Skin epidermis (tissue), 12 donors: ENCODE data around the gene IMMP2L.

Source experiments
- H3K27ac ChIP-seq, 21 experiments: fragments of 200-600 bp; sonication (generic) in 11 of 21; one replicate each; pipeline ENCODE4 v1.5.0; 2020; ENCODE audit warnings: mild to moderate bottlenecking in 3 of 21, inconsistent platforms in 2 of 21, moderate library complexity in 2 of 21
- H3K4me3 ChIP-seq, 7 experiments: fragments of 200-600 bp; sonication (generic) in 2 of 7; one replicate each; pipeline ENCODE4 v1.5.0; 2020; ENCODE audit warnings: inconsistent platforms in 2 of 7, mild to moderate bottlenecking in 2 of 7, moderate library complexity in 1 of 7

The IMMP2L gene

GRCh38 chr7:110835849-110836248, 726.4 kb downstream of the IMMP2L start:
- H3K4me3 ChIP-seq = no peak overlapping the region
- H3K27ac ChIP-seq = no peak overlapping the region

- H3K4me3 ChIP-seq = no peak overlapping the region
- no peak overlapping the region for H3K27ac ChIP-seq
Observed at GRCh38 chr7:110835218-110835617, 727.1 kb downstream of the IMMP2L start.

GRCh38 chr7:110831419-110831818, 730.9 kb downstream of the IMMP2L start:
- Histone ChIP-seq H3K4me3 (no peak overlapping the region), H3K27ac (no peak overlapping the region)

GRCh38 chr7:110830778-110831177, 731.5 kb downstream of the IMMP2L start:
- Histone ChIP-seq H3K4me3 (no peak overlapping the region), H3K27ac (no peak overlapping the region)

GRCh38 chr7:110827936-110828335, 734.4 kb downstream of the IMMP2L start:
- Histone ChIP-seq H3K4me3 (no peak overlapping the region), H3K27ac (no peak overlapping the region)

- no peak overlapping the region for H3K27ac ChIP-seq
- no peak overlapping the region for H3K4me3 ChIP-seq
Observed at GRCh38 chr7:110827287-110827855, 734.9 kb downstream of the IMMP2L start.

- Histone ChIP-seq H3K27ac (no peak overlapping the region), H3K4me3 (no peak overlapping the region)
Observed at GRCh38 chr7:110813986-110814385, 748.3 kb downstream of the IMMP2L start.

- Histone ChIP-seq H3K27ac (no peak overlapping the region), H3K4me3 (no peak overlapping the region)
Observed at GRCh38 chr7:110809832-110810231, 752.5 kb downstream of the IMMP2L start.

- Histone ChIP-seq H3K4me3 (no peak overlapping the region), H3K27ac (no peak overlapping the region)
Observed at GRCh38 chr7:110808361-110808760, 753.9 kb downstream of the IMMP2L start.

GRCh38 chr7:110804501-110804900, 757.8 kb downstream of the IMMP2L start:
- Histone ChIP-seq H3K4me3 (no peak overlapping the region), H3K27ac (no peak overlapping the region)

- Histone ChIP-seq H3K27ac (no peak overlapping the region), H3K4me3 (no peak overlapping the region)
Observed at GRCh38 chr7:110803602-110804143, 758.6 kb downstream of the IMMP2L start.

- Histone ChIP-seq H3K27ac (no peak overlapping the region), H3K4me3 (no peak overlapping the region)
Observed at GRCh38 chr7:110801502-110801901, 760.8 kb downstream of the IMMP2L start.

- Histone ChIP-seq H3K4me3 (no peak overlapping the region), H3K27ac (no peak overlapping the region)
Observed at GRCh38 chr7:110800984-110801383, 761.3 kb downstream of the IMMP2L start.

GRCh38 chr7:110797656-110798055, 764.6 kb downstream of the IMMP2L start:
- H3K4me3 ChIP-seq = no peak overlapping the region

GRCh38 chr7:110790992-110791391, 771.3 kb downstream of the IMMP2L start:
- Histone ChIP-seq H3K27ac (no peak overlapping the region), H3K4me3 (no peak overlapping the region)

More at GRCh38 chr7:110797656-110798055, 764.6 kb downstream of the IMMP2L start:
- H3K27ac ChIP-seq = no peak overlapping the region

- H3K4me3 ChIP-seq = no peak overlapping the region
- H3K27ac ChIP-seq = no peak overlapping the region
Observed at GRCh38 chr7:110786328-110786965, 775.8 kb downstream of the IMMP2L start.

GRCh38 chr7:110784749-110785148, 777.5 kb downstream of the IMMP2L start:
- H3K4me3 ChIP-seq = no peak overlapping the region
- H3K27ac ChIP-seq = no peak overlapping the region

GRCh38 chr7:110780712-110781111, 781.6 kb downstream of the IMMP2L start:
- H3K27ac ChIP-seq = no peak overlapping the region
- H3K4me3 ChIP-seq = no peak overlapping the region

- no peak overlapping the region for H3K27ac ChIP-seq
- no peak overlapping the region for H3K4me3 ChIP-seq
Observed at GRCh38 chr7:110779339-110779738, 783.0 kb downstream of the IMMP2L start.

- no peak overlapping the region for H3K4me3 ChIP-seq
- H3K27ac ChIP-seq = no peak overlapping the region
Observed at GRCh38 chr7:110775046-110775445, 787.2 kb downstream of the IMMP2L start.

- Histone ChIP-seq H3K4me3 (no peak overlapping the region), H3K27ac (no peak overlapping the region)
Observed at GRCh38 chr7:110774071-110774470, 788.2 kb downstream of the IMMP2L start.

- Histone ChIP-seq H3K4me3 (no peak overlapping the region), H3K27ac (no peak overlapping the region)
Observed at GRCh38 chr7:110772615-110773014, 789.7 kb downstream of the IMMP2L start.
